AG09309 (cell line): Measurements from ENCODE around the gene KY.

Experiments
- DNase-seq: peaks from one replicate; pipeline ENCODE4 v3.0.0-alpha.2; 2010; ENCODE audit warnings: low read depth
- H3K4me3 ChIP-seq: 2 replicates; pipeline ENCODE4 v1.5.1; 2011; ENCODE audit warnings: mild to moderate bottlenecking, low read depth, low read length, moderate library complexity; ENCODE audit not compliant: control insufficient read depth
- TF ChIP-seq, protein P1 (sequence below): IDR thresholded peaks from 2 replicates; pipeline ENCODE4 v1.5.1; 2011; ENCODE audit warnings: mild to moderate bottlenecking, low read depth, low read length, inconsistent platforms; ENCODE audit not compliant: insufficient read depth, control insufficient read depth; ENCODE audit errors: missing control alignments

Gene KY

GRCh38 chr3:134694946-134695543 lies 44.2 kb upstream of the KY start:
- TF ChIP-seq, protein P1, sequence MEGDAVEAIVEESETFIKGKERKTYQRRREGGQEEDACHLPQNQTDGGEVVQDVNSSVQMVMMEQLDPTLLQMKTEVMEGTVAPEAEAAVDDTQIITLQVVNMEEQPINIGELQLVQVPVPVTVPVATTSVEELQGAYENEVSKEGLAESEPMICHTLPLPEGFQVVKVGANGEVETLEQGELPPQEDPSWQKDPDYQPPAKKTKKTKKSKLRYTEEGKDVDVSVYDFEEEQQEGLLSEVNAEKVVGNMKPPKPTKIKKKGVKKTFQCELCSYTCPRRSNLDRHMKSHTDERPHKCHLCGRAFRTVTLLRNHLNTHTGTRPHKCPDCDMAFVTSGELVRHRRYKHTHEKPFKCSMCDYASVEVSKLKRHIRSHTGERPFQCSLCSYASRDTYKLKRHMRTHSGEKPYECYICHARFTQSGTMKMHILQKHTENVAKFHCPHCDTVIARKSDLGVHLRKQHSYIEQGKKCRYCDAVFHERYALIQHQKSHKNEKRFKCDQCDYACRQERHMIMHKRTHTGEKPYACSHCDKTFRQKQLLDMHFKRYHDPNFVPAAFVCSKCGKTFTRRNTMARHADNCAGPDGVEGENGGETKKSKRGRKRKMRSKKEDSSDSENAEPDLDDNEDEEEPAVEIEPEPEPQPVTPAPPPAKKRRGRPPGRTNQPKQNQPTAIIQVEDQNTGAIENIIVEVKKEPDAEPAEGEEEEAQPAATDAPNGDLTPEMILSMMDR: no peak
- no peak for DNase-seq
- no peak overlapping the region for H3K4me3 ChIP-seq

DNA sequence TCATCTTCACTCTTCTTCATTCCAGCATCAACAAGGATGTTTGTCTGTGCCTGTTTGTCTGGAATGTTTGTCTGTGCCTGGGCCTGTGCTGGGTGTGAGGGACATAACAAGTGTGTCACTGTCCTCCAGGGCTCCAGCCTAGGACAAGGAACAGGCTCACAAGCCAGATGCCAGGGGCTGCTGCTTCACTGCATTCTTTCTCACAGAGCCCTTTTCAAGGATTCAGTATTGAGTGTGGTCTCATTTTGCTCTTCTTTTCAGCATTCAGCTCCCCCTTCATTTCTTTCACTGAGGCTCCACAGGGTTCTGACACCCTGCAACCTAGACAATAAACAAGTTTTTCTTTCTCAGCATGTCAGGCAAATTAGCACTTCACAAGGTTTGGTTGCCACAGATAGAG lies 43.6 kb upstream of the KY start:
- DNase-seq: no peak
- no peak overlapping the region for H3K4me3 ChIP-seq
- TF ChIP-seq, protein P1: no peak

DNA sequence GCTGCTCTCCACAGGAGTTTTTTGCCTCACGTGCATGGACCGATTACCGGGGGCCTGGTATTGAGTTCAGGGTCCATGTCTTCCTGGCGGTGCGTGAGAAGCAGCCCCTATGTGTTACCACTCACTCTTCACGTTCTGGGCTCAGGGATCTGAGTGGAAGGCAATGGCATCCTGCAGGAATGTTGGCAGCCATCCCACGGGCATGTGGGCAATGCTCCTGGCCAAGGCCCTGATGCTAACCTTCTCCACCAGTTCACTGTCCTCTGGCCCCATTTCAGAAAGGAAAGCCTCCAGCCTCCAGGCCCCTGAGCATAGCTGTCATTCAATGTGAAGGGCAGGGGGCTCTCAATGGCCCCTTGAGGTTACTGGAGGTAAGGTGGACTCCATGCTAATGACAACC lies 43.0 kb upstream of the KY start:
- TF ChIP-seq, protein P1: no peak
- H3K4me3 ChIP-seq: no peak overlapping the region
- DNase-seq: no peak

- H3K4me3 ChIP-seq: no peak overlapping the region
- TF ChIP-seq, protein P1: no peak
- no peak for DNase-seq
Observed at GRCh38 chr3:134693226-134693625, 42.4 kb upstream of the KY start.

DNA sequence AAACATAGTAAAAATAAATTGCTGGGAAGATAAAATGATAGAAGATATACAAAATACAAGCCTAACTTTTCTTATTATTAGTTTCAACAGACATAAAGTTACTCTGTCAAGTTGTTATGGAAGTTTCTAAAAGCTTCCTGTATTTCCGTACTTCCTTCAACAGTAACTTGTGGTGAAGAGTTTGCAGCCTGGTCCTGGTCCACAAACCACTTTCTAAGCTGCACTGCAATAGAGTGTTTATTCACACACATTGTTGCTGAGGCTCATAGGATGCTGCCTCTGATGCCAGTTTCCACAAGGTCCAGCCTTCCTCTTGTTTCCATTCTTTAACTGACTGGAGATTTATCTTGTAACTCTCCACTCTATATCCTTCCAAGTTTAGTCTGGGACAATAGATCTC lies 39.4 kb upstream of the KY start:
- TF ChIP-seq, protein P1: no peak
- H3K4me3 ChIP-seq: no peak overlapping the region
- DNase-seq: no peak

DNA sequence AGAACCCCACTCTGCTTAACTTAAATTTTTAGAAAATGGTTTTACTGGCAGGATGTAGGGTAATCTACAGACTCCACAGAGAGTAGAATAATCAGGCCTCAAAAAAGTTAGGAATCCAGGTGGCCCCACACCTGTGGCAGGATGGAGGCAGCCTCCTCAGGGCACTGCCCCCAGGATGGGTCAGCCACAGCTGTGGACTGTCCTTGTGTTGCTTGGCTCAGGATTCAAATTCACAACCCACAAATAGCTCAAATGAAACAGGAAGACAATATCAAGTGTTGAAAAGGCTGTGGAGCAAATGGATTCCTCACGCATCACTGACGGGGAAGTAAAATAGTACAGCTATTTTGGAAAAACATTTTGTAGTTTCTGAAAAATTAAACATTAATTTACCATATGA lies 36.8 kb upstream of the KY start:
- TF ChIP-seq, protein P1: no peak
- DNase-seq: no peak
- no peak overlapping the region for H3K4me3 ChIP-seq

GRCh38 chr3:134685929-134686802 lies 35.3 kb upstream of the KY start:
- no peak overlapping the region for H3K4me3 ChIP-seq
- DNase-seq: peak; percentile 63
- TF ChIP-seq, protein P1: no peak
